IPS-20b (cell line): ENCODE measurements around the gene CUEDC1.
A peak's percentile ranks its signal among the peaks of the same experiment; 100 is the strongest.
"Not testable (repeated sequence)": the region's sequence is repeated elsewhere in the genome, so short reads cannot be mapped to it uniquely, and the experiment has no call there.

Experiments
- H3K27ac ChIP-seq: one replicate; pipeline ENCODE4 v1.5.1; 2013; ENCODE audit warnings: low read length
- H3K27me3 ChIP-seq: 2 replicates; pipeline ENCODE4 v1.6.1; 2013; ENCODE audit warnings: mild to moderate bottlenecking, low read length, inconsistent platforms; ENCODE audit not compliant: insufficient read depth
- H3K36me3 ChIP-seq: 2 replicates; pipeline ENCODE4 v1.6.1; 2013; ENCODE audit warnings: low read depth, mild to moderate bottlenecking, inconsistent platforms, low read length, moderate library complexity; ENCODE audit not compliant: insufficient read depth
- H3K4me1 ChIP-seq: 2 replicates; pipeline ENCODE4 v1.6.1; 2013; ENCODE audit warnings: mild to moderate bottlenecking, control low read depth, inconsistent platforms, low read length, moderate library complexity; ENCODE audit not compliant: insufficient read depth
- H3K4me3 ChIP-seq: 2 replicates; pipeline ENCODE4 v1.5.1; 2013; ENCODE audit warnings: mild to moderate bottlenecking, low read length, inconsistent platforms
- H3K9ac ChIP-seq: 2 replicates; pipeline ENCODE4 v1.6.1; 2013; ENCODE audit warnings: low read depth, mild to moderate bottlenecking, inconsistent platforms, low read length, moderate library complexity
- H3K9me3 ChIP-seq: 2 replicates; pipeline ENCODE4 v1.6.1; 2013; ENCODE audit warnings: mild to moderate bottlenecking, low read depth, low read length, inconsistent platforms; ENCODE audit not compliant: insufficient read depth

Gene CUEDC1

DNA sequence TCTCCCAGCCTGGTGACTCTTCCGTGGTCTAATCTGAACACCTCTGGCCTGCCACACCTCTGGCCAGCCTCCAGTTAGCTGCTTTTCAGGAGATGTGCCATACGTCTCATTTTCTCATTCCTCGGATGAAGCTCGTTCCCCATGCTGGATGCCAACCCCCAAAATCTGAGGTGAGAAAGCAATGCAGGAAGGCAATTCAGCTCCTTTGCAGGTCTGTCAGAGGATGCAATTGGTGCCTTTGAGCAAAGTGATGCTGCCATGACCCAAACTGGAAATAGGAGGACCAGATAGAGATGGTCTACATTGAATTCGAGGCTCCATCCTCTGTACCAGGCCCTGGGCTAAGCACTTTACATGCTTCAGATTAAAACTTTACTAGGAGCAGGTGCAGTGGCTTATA lies 11.0 kb upstream of the CUEDC1 start:
- Histone ChIP-seq H3K4me3 (no peak overlapping the region), H3K27me3 (0 out of 2 replicates have a peak, but pooled peaks cover 4% of the 10 kb centered on the region), H3K9me3 (no peaks in the 10 kb centered on the region), H3K9ac (no peak overlapping the region), H3K36me3 (no peaks in the 10 kb centered on the region), H3K27ac (no peak overlapping the region), H3K4me1 (no peaks in the 10 kb centered on the region)

DNA sequence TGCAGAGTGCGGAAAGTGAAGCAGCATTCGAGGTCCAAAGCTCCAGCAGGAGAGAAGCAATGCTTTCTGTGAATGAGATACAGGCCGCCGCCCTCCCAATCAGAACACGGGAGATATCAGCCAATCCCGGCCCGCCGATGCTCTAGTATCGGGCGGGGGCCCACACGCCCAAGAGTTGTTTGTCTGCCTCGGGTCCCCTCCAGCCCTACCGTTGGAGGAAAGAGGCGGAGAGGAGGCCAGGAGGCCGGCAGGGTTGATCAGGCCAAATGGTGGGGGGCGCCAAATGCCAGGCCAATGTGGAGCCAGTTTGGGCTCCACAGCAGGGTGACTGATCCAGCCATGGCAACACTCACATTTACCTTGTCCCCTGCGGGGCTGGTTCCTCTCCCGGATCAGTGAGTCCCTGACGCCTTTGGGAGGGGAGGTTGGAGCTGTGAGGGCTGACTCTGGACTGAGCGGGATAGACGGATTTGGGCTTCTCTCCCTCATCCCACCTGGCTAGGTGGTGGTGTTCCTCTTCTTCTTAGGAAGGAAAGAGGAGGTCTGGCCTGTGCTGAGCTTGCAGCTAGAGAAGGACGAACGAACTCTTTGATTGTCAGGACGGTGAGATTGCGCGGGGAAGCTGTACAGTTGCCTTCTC lies 10.4 kb upstream of the CUEDC1 start:
- Histone ChIP-seq H3K36me3 (no peaks in the 10 kb centered on the region), H3K4me3 (no peak overlapping the region), H3K4me1 (no peaks in the 10 kb centered on the region), H3K27me3 (0 out of 2 replicates have a peak, but pooled peaks cover 4% of the 10 kb centered on the region), H3K9ac (no peak overlapping the region), H3K27ac (no peak overlapping the region), H3K9me3 (no peaks in the 10 kb centered on the region)

DNA sequence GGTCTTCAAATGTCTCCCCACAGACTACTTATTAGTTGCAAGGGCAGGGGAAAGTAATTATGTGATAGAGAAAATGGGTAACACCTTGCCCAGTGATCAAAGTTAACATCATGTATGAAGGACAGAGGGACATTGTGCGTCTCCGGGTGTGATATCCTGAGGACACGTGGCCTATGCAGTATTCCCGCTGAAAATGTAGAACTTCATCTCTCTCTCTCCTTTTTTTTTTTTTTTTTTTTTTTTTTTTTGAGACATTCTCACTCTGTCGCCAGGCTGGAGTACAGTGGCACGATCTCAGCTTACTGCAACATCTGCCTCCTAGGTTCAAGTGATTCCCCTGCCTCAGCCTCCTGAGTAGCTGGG lies 7.9 kb upstream of the CUEDC1 start:
- H3K36me3 ChIP-seq = no peaks in the 10 kb centered on the region
- no peaks in the 10 kb centered on the region for H3K4me1 ChIP-seq
- H3K9me3 ChIP-seq = no peaks in the 10 kb centered on the region
- H3K27ac ChIP-seq = no peak overlapping the region
- H3K27me3 ChIP-seq = 0 out of 2 replicates have a peak, but pooled peaks cover 4% of the 10 kb centered on the region
- no peak overlapping the region for H3K9ac ChIP-seq
- H3K4me3 ChIP-seq = no peak overlapping the region

DNA sequence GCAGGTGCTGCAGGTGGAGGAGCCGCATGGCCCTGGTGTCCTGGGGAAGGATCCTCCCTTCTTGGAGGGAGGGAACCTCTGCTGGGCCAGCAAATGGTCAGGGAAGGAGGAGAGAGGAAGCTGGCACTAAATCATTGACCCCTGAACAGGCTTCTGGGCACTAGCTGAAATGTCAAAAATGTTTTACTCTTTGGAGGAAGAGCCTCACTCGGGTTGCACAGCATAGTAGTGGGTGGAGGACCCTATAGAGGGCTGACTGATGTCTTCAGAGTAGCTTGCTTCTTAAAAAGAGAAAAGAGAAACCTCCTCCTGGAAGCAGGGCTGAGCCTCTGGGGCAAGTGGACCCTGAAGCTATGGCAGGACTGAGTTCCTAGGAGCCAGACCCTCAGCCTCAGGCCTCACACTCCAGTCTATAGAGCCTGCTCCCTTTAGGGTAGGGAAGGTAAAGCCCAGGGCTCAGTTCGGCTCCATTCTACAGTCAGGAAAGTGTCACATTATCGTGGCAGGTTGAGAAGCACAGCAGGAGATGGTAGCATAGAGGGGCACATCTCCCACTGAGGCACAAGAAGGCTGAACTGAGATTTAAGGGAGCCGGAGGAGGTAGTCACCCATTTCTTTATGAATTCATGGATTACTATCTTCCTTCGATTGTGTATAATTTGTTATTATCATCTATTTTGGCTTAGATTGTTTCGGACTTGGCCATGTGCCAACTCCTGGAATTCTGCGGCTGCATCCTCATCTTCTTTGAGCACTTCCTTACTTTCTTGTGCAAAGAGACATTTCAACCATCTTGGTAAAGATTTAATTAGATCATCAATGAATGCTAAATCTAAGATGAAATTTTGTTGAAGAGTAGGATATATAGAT lies 7.3 kb upstream of the CUEDC1 start:
- peaks cover 10% of the 10 kb centered on the region for H3K27me3 ChIP-seq
- H3K36me3 ChIP-seq = no peaks in the 10 kb centered on the region
- no peaks in the 10 kb centered on the region for H3K4me1 ChIP-seq
- no peaks in the 10 kb centered on the region for H3K9me3 ChIP-seq
- H3K9ac ChIP-seq = no peak overlapping the region
- no peak overlapping the region for H3K4me3 ChIP-seq
- H3K27ac ChIP-seq = no peak overlapping the region

DNA sequence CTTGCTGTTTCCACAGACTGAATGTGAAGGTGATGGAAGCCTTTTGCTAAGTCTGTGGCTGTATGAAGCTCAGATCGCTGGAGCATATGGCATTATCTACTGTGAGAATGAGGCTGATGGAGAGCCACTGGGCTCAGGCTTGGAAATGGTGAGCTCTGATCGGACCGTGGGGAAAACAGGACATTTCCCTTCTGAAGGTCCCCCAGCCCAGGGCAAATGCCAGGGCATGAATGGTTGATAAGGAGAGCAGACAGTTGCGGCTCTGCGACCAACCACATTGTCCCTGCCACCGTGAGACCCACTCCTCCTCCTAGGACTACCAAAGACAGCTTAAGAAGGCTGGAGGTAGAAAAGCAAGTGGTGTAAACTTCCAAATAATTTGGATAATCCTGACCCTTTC lies 4.7 kb upstream of the CUEDC1 start:
- Histone ChIP-seq H3K27me3 (peaks cover 31% of the 10 kb centered on the region), H3K4me3 (no peak overlapping the region), H3K36me3 (no peaks in the 10 kb centered on the region), H3K9ac (no peak overlapping the region), H3K9me3 (no peaks in the 10 kb centered on the region), H3K27ac (no peak overlapping the region), H3K4me1 (peaks cover 8% of the 10 kb centered on the region; the same call in 1 of the 2 replicates)

DNA sequence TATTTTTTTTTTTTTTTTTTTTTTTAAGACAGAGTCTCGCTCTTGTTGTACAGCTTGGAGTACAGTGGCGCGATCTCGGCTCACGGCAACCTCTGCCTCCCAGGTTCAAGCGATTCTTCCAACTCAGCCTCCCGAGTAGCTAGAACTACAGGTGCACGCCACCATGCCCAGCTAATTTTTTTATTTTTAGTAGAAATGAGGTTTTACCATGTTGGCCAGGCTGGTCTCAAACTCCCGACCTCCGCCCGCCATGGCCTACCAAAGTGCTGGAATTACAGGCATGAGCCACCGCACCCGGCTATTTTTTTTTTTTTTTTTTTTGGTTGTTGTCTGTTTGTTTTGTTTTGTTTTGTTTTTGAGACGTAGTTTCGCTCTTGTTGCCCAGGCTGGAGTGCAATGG lies 3.2 kb upstream of the CUEDC1 start:
- not testable (repeated sequence) for H3K27ac ChIP-seq, H3K4me3 ChIP-seq, H3K9ac ChIP-seq, H3K9me3 ChIP-seq, H3K36me3 ChIP-seq
- H3K27me3 ChIP-seq = peaks cover 40% of the 10 kb centered on the region
- H3K4me1 ChIP-seq = peaks cover 13% of the 10 kb centered on the region; the same call in 1 of the 2 replicates

DNA sequence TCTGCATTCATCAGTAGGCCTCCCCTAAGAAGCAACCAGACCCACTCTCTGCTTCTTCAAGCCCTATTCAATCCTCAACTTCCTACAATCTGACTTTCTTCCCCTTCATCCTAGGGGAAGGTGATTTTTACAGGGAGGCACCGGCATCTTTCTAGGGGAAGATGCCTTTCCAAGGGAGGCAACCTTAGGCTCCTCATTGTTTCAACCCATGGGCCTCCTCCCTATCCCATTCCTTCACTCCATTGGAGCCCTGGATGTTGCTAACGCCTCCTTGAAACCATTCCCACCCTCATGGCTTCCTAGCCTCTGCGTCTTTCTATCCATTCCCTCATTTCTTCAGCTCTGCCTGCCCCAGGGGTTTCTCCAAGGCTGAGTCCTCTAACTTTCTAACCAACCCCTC lies 2.7 kb upstream of the CUEDC1 start:
- H3K4me3 ChIP-seq = no peak overlapping the region
- H3K9ac ChIP-seq = no peak overlapping the region
- H3K9me3 ChIP-seq = no peaks in the 10 kb centered on the region
- H3K27ac ChIP-seq = no peak overlapping the region
- H3K27me3 ChIP-seq = peaks cover 45% of the 10 kb centered on the region
- H3K36me3 ChIP-seq = no peaks in the 10 kb centered on the region
- peaks cover 13% of the 10 kb centered on the region; the same call in 1 of the 2 replicates for H3K4me1 ChIP-seq

DNA sequence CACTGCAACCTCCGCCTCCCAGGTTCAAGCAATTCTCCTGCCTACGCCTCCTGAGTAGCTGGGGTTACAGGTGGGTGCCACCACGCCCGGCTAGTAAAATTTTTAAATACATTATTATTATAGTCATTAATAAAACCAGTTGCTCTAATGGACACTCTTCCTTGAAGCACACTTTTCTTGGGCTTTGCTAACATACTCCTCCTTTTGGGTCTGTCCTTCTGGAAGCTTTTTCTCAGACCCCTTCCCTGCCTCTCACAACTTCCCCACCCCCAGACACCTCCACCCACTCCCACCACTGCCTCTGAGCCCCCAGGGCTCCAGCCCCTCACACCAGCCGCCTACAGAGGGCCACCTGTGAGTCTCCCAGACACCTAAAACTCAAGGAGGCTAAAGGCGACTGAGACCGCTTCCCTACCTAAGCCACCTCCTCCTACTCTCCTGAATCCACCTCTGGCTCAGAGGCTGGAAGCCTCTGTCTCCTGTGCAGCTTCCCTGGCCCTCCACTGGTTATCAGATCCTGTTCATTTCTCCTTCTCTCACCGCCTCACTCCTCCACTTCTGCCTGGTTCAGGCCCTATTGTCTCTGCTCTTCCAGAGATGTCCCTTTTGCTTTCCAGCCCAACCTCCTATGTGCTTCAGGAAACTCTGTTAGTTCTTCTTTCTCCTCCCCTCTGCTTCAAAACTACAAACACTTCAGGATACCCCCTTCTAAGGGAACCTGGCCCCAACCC lies 2.1 kb upstream of the CUEDC1 start:
- H3K9me3 ChIP-seq = no peaks in the 10 kb centered on the region
- peaks cover 44% of the 10 kb centered on the region for H3K27me3 ChIP-seq
- H3K4me1 ChIP-seq = peaks cover 17% of the 10 kb centered on the region; the same call in 1 of the 2 replicates
- no peak overlapping the region for H3K4me3 ChIP-seq
- H3K27ac ChIP-seq = no peak overlapping the region
- no peaks in the 10 kb centered on the region for H3K36me3 ChIP-seq
- no peak overlapping the region for H3K9ac ChIP-seq

DNA sequence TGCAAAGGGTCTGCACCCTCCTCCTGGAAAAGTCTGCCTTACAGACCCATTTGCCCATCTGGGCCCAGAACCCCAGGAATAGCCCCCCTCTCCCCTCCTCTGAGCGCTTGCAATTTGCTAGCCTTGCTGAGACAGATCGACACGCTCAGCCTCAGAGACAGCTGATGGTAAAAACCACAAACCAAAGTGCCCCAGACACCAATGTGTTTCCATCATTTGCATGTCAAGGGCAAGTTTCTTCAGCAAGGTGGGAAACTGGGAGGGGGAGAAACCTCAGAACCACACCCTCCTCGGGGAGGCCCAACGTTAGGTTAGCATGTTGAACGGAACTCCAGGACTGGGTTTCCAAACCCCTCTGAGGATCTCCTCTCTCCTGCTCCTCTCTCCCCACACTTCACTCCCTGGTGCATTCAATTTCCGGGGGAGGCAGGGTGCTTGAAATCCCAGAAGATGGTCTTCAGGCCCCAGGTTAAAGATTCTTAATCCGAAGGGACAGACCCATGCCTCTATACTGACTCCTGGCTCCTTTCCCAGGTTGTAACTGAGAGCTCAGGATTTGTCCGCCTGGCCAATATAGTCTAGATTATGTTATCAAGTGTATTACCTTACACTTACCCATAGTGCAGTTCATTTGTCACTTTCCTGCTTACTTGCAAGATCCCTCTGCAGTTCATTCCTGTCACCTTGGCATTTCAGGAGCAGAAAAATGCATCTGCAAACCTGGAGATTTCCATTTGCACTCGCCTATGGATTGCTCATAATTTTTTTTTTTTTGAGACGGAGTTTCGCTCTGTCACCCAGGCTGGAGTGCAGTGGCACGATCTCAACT lies 1.3 kb upstream of the CUEDC1 start:
- H3K9ac ChIP-seq = no peak overlapping the region
- peak overlapping the region; percentile 71; the same call in 1 of the 2 replicates for H3K4me3 ChIP-seq
- peaks cover 43% of the 10 kb centered on the region for H3K27me3 ChIP-seq

DNA sequence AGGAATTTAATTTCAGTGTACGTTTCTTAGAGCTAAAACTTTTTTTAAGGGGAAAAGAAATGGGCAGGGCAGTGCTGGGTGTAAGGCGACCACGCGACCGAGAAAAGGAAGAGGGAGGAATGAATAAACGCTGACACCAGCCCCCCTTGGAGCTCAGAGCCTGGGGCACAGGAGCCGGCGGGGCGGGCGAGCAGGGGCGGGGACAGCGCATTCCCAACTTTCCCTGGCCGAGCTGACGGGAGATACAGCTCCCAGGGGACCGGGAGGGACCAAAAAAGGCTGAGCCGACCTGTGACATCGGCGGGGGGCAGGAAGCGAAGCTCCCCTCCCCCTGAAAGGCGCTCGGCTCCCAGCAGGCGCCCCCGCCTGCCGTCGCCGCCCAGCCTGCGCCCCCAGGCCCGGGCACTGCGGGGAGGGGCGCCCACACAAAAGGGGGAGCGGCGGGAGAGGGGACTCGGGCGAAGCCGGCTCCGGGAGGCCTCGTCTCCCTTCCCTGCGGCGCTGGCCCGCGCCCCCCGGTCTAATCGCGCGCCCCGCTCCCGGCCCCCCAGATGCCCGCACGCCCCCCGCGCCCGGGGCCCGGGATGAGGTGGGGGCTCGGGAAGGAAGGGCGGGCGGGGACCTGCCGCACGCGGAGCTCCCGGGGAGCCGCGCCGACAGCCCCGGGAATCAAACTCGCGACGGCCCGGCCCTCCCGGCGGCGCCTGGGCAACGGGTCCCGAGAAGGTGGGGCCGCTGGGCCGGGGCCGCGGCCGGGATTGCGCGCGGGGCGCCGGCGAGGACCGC lies 622 bp downstream of the CUEDC1 start:
- peaks cover 43% of the 10 kb centered on the region for H3K27me3 ChIP-seq
- H3K4me3 ChIP-seq = peak overlapping the region; percentile 68
- no peaks in the 10 kb centered on the region for H3K36me3 ChIP-seq
- H3K9me3 ChIP-seq = no peaks in the 10 kb centered on the region
- peaks cover 17% of the 10 kb centered on the region; the same call in 1 of the 2 replicates for H3K4me1 ChIP-seq
- H3K9ac ChIP-seq = peak overlapping the region; percentile 68; the same call in 1 of the 2 replicates
- H3K27ac ChIP-seq = no peak overlapping the region

More for the DNA sequence above, 1.3 kb upstream of the CUEDC1 start:
- Histone ChIP-seq H3K4me1 (peaks cover 17% of the 10 kb centered on the region; the same call in 1 of the 2 replicates), H3K27ac (no peak overlapping the region), H3K36me3 (no peaks in the 10 kb centered on the region), H3K9me3 (no peaks in the 10 kb centered on the region)
